ENCODE measurements around the gene MSLN. TPM values are rescaled to one million over a fixed set of nuclear protein-coding genes. Genes with fewer than 3 reads are reported as not detected.
A peak's percentile ranks its signal among the peaks of the same experiment; 100 is the strongest.

MSLN gene
- polyA plus RNA-seq, 2 of the 4 experiments (the other 2 are of a cell fraction): 2.4 to 3.6 TPM

DNA sequence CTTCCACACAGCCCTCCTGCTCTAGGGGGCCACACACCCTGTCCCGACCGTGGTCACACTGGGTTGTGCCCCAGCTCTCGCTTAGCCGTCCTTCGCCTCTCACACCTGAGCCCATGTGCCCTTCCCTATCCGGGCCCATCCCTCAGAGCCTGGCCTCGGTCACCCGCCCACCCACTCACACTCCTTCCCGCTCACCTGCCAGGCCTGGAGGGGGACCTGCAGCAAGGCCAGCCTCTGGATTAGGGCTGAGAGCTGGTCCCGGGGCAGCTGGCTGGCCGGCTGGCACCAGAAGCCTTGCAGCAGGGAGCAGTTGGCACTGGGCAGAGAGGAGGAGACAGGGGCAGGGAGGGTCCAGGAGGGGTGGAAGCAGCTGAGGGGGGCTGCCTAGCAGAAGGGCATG lies 17.9 kb downstream of the MSLN start:
- 78% methylated on average over 6 of the region's 11 CpGs for WGBS (ENCODE audit: missing lambda C conversion rate)
- FAIRE-seq: no peak
- ATAC-seq: peak; percentile 3 to 21; a peak in 3 of 6 replicates
- Histone ChIP-seq H3K4me2 (no peak overlapping the region), H3K4me1 (0 out of 3 replicates have a peak, but pooled peaks cover 3% of the 10 kb centered on the region), H3K9me3 (no peaks in the 10 kb centered on the region), H3K4me3 (no peak overlapping the region), H3K27ac (no peak overlapping the region)
- TF ChIP-seq CTCF (IDR thresholded peaks at IDR 0.05) (no peak), MAFK (IDR thresholded peaks at IDR 0.05; ENCODE audit: partially characterized antibody) (no peak), JUN (IDR thresholded peaks at IDR 0.05) (no peak), ZSCAN20 (CRISPR knock-in tag; IDR thresholded peaks at IDR 0.05) (no peak), ZC3H11A (IDR thresholded peaks at IDR 0.05) (no peak), ZFP36 (IDR thresholded peaks at IDR 0.05; ENCODE audit: borderline replicate concordance, partially characterized antibody) (no peak), MAZ (IDR thresholded peaks at IDR 0.05; ENCODE audit: borderline replicate concordance, low read depth, low read length) (no peak), POLR2A (IDR thresholded peaks at IDR 0.05; ENCODE audit: low read length) (no peak), PBX3 (IDR thresholded peaks at IDR 0.05) (no peak), HOXB5 (CRISPR knock-in tag; IDR thresholded peaks at IDR 0.05) (no peak), NPAS2 (CRISPR knock-in tag; IDR thresholded peaks at IDR 0.05; ENCODE audit: borderline replicate concordance) (no peak)
- TF ChIP-seq, protein P1, sequence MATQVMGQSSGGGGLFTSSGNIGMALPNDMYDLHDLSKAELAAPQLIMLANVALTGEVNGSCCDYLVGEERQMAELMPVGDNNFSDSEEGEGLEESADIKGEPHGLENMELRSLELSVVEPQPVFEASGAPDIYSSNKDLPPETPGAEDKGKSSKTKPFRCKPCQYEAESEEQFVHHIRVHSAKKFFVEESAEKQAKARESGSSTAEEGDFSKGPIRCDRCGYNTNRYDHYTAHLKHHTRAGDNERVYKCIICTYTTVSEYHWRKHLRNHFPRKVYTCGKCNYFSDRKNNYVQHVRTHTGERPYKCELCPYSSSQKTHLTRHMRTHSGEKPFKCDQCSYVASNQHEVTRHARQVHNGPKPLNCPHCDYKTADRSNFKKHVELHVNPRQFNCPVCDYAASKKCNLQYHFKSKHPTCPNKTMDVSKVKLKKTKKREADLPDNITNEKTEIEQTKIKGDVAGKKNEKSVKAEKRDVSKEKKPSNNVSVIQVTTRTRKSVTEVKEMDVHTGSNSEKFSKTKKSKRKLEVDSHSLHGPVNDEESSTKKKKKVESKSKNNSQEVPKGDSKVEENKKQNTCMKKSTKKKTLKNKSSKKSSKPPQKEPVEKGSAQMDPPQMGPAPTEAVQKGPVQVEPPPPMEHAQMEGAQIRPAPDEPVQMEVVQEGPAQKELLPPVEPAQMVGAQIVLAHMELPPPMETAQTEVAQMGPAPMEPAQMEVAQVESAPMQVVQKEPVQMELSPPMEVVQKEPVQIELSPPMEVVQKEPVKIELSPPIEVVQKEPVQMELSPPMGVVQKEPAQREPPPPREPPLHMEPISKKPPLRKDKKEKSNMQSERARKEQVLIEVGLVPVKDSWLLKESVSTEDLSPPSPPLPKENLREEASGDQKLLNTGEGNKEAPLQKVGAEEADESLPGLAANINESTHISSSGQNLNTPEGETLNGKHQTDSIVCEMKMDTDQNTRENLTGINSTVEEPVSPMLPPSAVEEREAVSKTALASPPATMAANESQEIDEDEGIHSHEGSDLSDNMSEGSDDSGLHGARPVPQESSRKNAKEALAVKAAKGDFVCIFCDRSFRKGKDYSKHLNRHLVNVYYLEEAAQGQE (IDR thresholded peaks at IDR 0.05): no peak
- POLR2A ChIA-PET: no interaction called here
- DNase-seq (ENCODE audit: low read depth in 1 of 2, low spot score in 1 of 2): no peak
- CTCF ChIA-PET: interaction anchor here (1.1 to 10.1 kb wide), 3 partner anchors 9 to 59 kb away, joined by 3 to 205 read pairs (median 4); partner anchors contain the start of genes CHTF18, CIAO3 and RPUSD1

GRCh38 chr16:778909-779527 lies 18.5 kb downstream of the MSLN start:
- H3K4me3 ChIP-seq: no peak overlapping the region
- H3K4me2 ChIP-seq: no peak overlapping the region
- WGBS (ENCODE audit: missing lambda C conversion rate): 80% methylated on average over 6 of the region's 6 CpGs
- ChIA-PET POLR2A (no interaction called here), CTCF (interaction anchor here (1.1 to 10.1 kb wide), 4 partner anchors 9 to 66 kb away, joined by 3 to 205 read pairs (median 6); partner anchors contain the start of genes CHTF18, CIAO3 and RPUSD1)
- H3K4me1 ChIP-seq: peaks cover 8% of the 10 kb centered on the region; the same call in 1 of the 3 replicates
- no peaks in the 10 kb centered on the region for H3K9me3 ChIP-seq
- ATAC-seq (no peak), DNase-seq (ENCODE audit: low read depth in 1 of 2, low spot score in 1 of 2) (no peak), FAIRE-seq (no peak)
- no peak overlapping the region for H3K27ac ChIP-seq
- no peak for TF ChIP-seq PHF8 (IDR thresholded peaks at IDR 0.05; ENCODE audit: borderline replicate concordance, low read depth)
- TF ChIP-seq RFX5 (IDR thresholded peaks at IDR 0.05): no peak
- TF ChIP-seq HOXB13 (CRISPR knock-in tag; IDR thresholded peaks at IDR 0.05; ENCODE audit: low read depth): no peak
- no peak for TF ChIP-seq ZNF302 (CRISPR knock-in tag; IDR thresholded peaks at IDR 0.05)
- TF ChIP-seq, protein P1 (IDR thresholded peaks at IDR 0.05): no peak
- no peak for TF ChIP-seq NPAS2 (CRISPR knock-in tag; IDR thresholded peaks at IDR 0.05; ENCODE audit: borderline replicate concordance)
- no peak for TF ChIP-seq JUNB (IDR thresholded peaks at IDR 0.05)
